Duodenal mucosa (tissue), 2 donors: ENCODE measurements around the gene SBF2.
A peak's percentile ranks its signal among the peaks of the same experiment; 100 is the strongest.

ENCODE experiments used
- H3K27ac ChIP-seq: one replicate; pipeline ENCODE4 v1.7.0; 2013; ENCODE audit warnings: low read depth, low read length
- H3K27me3 ChIP-seq, 2 donors: one replicate each; pipeline ENCODE4 v1.7.0; 2013; ENCODE audit warnings: low read length in 2 of 2, control low read depth in 1 of 2; ENCODE audit not compliant: insufficient read depth in 2 of 2, control insufficient read depth in 1 of 2
- H3K36me3 ChIP-seq, 2 donors: one replicate each; pipeline ENCODE4 v1.7.0; 2013; ENCODE audit warnings: low read length in 2 of 2, control low read depth in 1 of 2; ENCODE audit not compliant: insufficient read depth in 2 of 2, control insufficient read depth in 1 of 2
- H3K4me1 ChIP-seq, 2 donors: one replicate each; pipeline ENCODE4 v1.7.0; 2013; ENCODE audit warnings: low read length in 2 of 2, control low read depth in 1 of 2; ENCODE audit not compliant: insufficient read depth in 2 of 2, control insufficient read depth in 1 of 2
- H3K4me3 ChIP-seq, 2 donors: one replicate each; pipeline ENCODE4 v1.7.0; 2013; ENCODE audit warnings: low read length in 2 of 2, low read depth in 1 of 2
- H3K9ac ChIP-seq, 2 donors: one replicate each; pipeline ENCODE4 v1.7.0; 2013; ENCODE audit warnings: low read length in 2 of 2, low read depth in 1 of 2
- H3K9me3 ChIP-seq, 2 donors: one replicate each; pipeline ENCODE4 v1.7.0; 2013; ENCODE audit warnings: low read length in 2 of 2, control low read depth in 1 of 2; ENCODE audit not compliant: control insufficient read depth in 1 of 2

SBF2 gene

GRCh38 chr11:10298342-10298741 is 4.3 kb upstream of the SBF2 start:
- H3K36me3 ChIP-seq = no peaks in the 10 kb centered on the region
- H3K27ac ChIP-seq = no peak overlapping the region
- H3K4me1 ChIP-seq = peaks cover 16 to 23% of the 10 kb centered on the region in 2 donors
- no peak overlapping the region for H3K9ac ChIP-seq
- H3K4me3 ChIP-seq = no peak overlapping the region
- H3K9me3 ChIP-seq = no peaks in the 10 kb centered on the region
- H3K27me3 ChIP-seq = peaks cover 0 to 5% of the 10 kb centered on the region in 2 donors

GRCh38 chr11:10295064-10295901 is 1.3 kb upstream of the SBF2 start:
- Histone ChIP-seq H3K27me3 (peaks cover 0 to 5% of the 10 kb centered on the region in 2 donors), H3K4me1 (peaks cover 14 to 29% of the 10 kb centered on the region in 2 donors), H3K9ac (peak overlapping the region; percentile 65 to 69), H3K9me3 (no peaks in the 10 kb centered on the region), H3K27ac (peak overlapping the region; percentile 92), H3K4me3 (peak overlapping the region; percentile 81 to 87), H3K36me3 (peaks cover 0 to under 1% of the 10 kb centered on the region in 2 donors)

GRCh38 chr11:10294290-10294953 is 403 bp upstream of the SBF2 start:
- H3K4me1 ChIP-seq = peaks cover 18 to 29% of the 10 kb centered on the region in 2 donors
- H3K9me3 ChIP-seq = no peaks in the 10 kb centered on the region
- peak overlapping the region; percentile 92 for H3K27ac ChIP-seq
- H3K36me3 ChIP-seq = peaks cover 0 to 3% of the 10 kb centered on the region in 2 donors
- peaks cover 0 to 5% of the 10 kb centered on the region in 2 donors for H3K27me3 ChIP-seq
- peak overlapping the region; percentile 65 to 69 for H3K9ac ChIP-seq
- peak overlapping the region; percentile 81 to 87 for H3K4me3 ChIP-seq

- H3K36me3 ChIP-seq = peaks cover 0 to 3% of the 10 kb centered on the region in 2 donors
- H3K9ac ChIP-seq = no peak overlapping the region
- H3K4me3 ChIP-seq = no peak overlapping the region
- H3K27me3 ChIP-seq = peaks cover 0 to 5% of the 10 kb centered on the region in 2 donors
- no peaks in the 10 kb centered on the region for H3K9me3 ChIP-seq
- no peak overlapping the region for H3K27ac ChIP-seq
- peaks cover 18 to 26% of the 10 kb centered on the region in 2 donors for H3K4me1 ChIP-seq
These were observed 2.0 kb downstream of the SBF2 start for GRCh38 chr11:10291801-10292638.

GRCh38 chr11:10289765-10290380 is 4.1 kb downstream of the SBF2 start:
- H3K4me1 ChIP-seq = peaks cover 13 to 19% of the 10 kb centered on the region in 2 donors
- H3K36me3 ChIP-seq = peaks cover 0 to 3% of the 10 kb centered on the region in 2 donors
- H3K9ac ChIP-seq = no peak overlapping the region
- peaks cover 0 to 2% of the 10 kb centered on the region in 2 donors for H3K27me3 ChIP-seq
- H3K9me3 ChIP-seq = no peaks in the 10 kb centered on the region
- no peak overlapping the region for H3K4me3 ChIP-seq
- no peak overlapping the region for H3K27ac ChIP-seq

- H3K27me3 ChIP-seq = no peaks in the 10 kb centered on the region
- H3K9ac ChIP-seq = no peak overlapping the region
- no peak overlapping the region for H3K27ac ChIP-seq
- H3K36me3 ChIP-seq = peaks cover 0 to 3% of the 10 kb centered on the region in 2 donors
- no peaks in the 10 kb centered on the region for H3K9me3 ChIP-seq
- H3K4me1 ChIP-seq = peaks cover 9 to 17% of the 10 kb centered on the region in 2 donors
- no peak overlapping the region for H3K4me3 ChIP-seq
These were observed 4.9 kb downstream of the SBF2 start for GRCh38 chr11:10288881-10289764.

GRCh38 chr11:10287766-10288715 is 6.0 kb downstream of the SBF2 start:
- H3K4me1 ChIP-seq = peaks cover 6 to 13% of the 10 kb centered on the region in 2 donors
- H3K27ac ChIP-seq = no peak overlapping the region
- no peak overlapping the region for H3K9ac ChIP-seq
- H3K27me3 ChIP-seq = no peaks in the 10 kb centered on the region
- no peak overlapping the region for H3K4me3 ChIP-seq
- H3K36me3 ChIP-seq = peaks cover 0 to 3% of the 10 kb centered on the region in 2 donors
- no peaks in the 10 kb centered on the region for H3K9me3 ChIP-seq

GRCh38 chr11:10287140-10287539 is 6.9 kb downstream of the SBF2 start:
- Histone ChIP-seq H3K9ac (no peak overlapping the region), H3K4me1 (peaks cover 6 to 12% of the 10 kb centered on the region in 2 donors), H3K4me3 (no peak overlapping the region), H3K27me3 (no peaks in the 10 kb centered on the region), H3K27ac (no peak overlapping the region), H3K9me3 (no peaks in the 10 kb centered on the region), H3K36me3 (peaks cover 0 to 3% of the 10 kb centered on the region in 2 donors)
